Endothelial cell of umbilical vein (primary cell): ENCODE results near the gene IGFBP6. TPM values are rescaled to one million over a fixed set of nuclear protein-coding genes. Genes with fewer than 3 reads are reported as not detected.

Experiments
- BruUV-seq: library from RNA; stranded (reverse); fragments of 400-500 nt; replicated peaks from 2 replicates; lab custom pipeline; 2021; lab: Mats Ljungman, UMichigan
- CTCF ChIA-PET: fragments of 300-600, 350-600 bp; sonication (Branson Sonifier 250); formaldehyde crosslinking; loops from one replicate; lab custom pipeline; 2021; ENCODE audit warnings: antibody characterized with exemption, inconsistent platforms; lab: Charles Lee
- POLR2A ChIA-PET: fragments of 300-600, 350-600 bp; sonication (Branson Sonifier 250); formaldehyde crosslinking; loops from one replicate; lab custom pipeline; 2021; ENCODE audit warnings: antibody characterized with exemption, inconsistent platforms; lab: Charles Lee
- DNase-seq: peaks from one replicate; pipeline ENCODE4 v3.0.0-alpha.2; 2011; ENCODE audit warnings: low read depth, low spot score
- FAIRE-seq: peaks from 2 replicates; lab custom pipeline; 2011; peaks lifted over from hg19 to GRCh38; lab: Jason Lieb, UNC
- H2AFZ ChIP-seq: 2 replicates; pipeline ENCODE4 v1.6.0; 2012; ENCODE audit warnings: low read depth, low read length, control low read depth, inconsistent platforms
- H3K27ac ChIP-seq: 2 replicates; pipeline ENCODE4 v1.5.1; 2011; ENCODE audit warnings: low read depth, mild to moderate bottlenecking, control low read depth, low read length, moderate library complexity; ENCODE audit not compliant: insufficient read depth
- H3K27me3 ChIP-seq, 2 experiments: 2 replicates each; pipeline versions ENCODE4 v1.6.0 to v1.6.1; 2011; ENCODE audit warnings: low read length in 2 of 2, mixed read lengths in 1 of 2; ENCODE audit not compliant: control insufficient read depth in 2 of 2, insufficient read depth in 2 of 2
- H3K36me3 ChIP-seq, 2 experiments: 2 replicates in 1 of 2; 3 replicates in 1 of 2; pipeline ENCODE4 v1.5.1; 2011; ENCODE audit warnings: low read length in 2 of 2, mild to moderate bottlenecking in 1 of 2, moderate library complexity in 1 of 2; ENCODE audit not compliant: control insufficient read depth in 2 of 2, insufficient read depth in 2 of 2; ENCODE audit errors: extremely low read depth in 1 of 2
- H3K4me1 ChIP-seq: 3 replicates; pipeline ENCODE4 v1.5.1; 2011; ENCODE audit warnings: mild to moderate bottlenecking, low read length; ENCODE audit not compliant: control insufficient read depth, insufficient read depth; ENCODE audit errors: extremely low read depth
- H3K4me2 ChIP-seq: 2 replicates; pipeline ENCODE4 v1.6.1; 2011; ENCODE audit warnings: low read length, control low read depth, mixed read lengths; ENCODE audit not compliant: insufficient read depth
- H3K4me3 ChIP-seq, 3 experiments: fragments of 200-600 bp in 1 of 3; sonication (generic), shearing (Covaris generic) in 1 of 3; replicated peaks in 1 of 3; 2 replicates each; pipeline ENCODE4 v1.5.1; 2011 to 2016; ENCODE audit warnings: control low read depth in 3 of 3, low read length in 3 of 3, mild to moderate bottlenecking in 2 of 3, inconsistent platforms in 1 of 3, low read depth in 1 of 3, moderate library complexity in 1 of 3; ENCODE audit not compliant: insufficient read depth in 1 of 3
- H3K79me2 ChIP-seq: 2 replicates; pipeline ENCODE4 v1.6.0; 2012; ENCODE audit warnings: low read length, inconsistent platforms; ENCODE audit not compliant: control insufficient read depth, insufficient read depth
- H3K9ac ChIP-seq: replicated peaks from 2 replicates; pipeline ENCODE3; 2011; ENCODE audit warnings: low read length, control low read depth; ENCODE audit not compliant: insufficient read depth; ENCODE audit errors: extremely low read depth
- H3K9me1 ChIP-seq: replicated peaks from 3 replicates; pipeline ENCODE4 v1.6.0; 2011; ENCODE audit warnings: mild to moderate bottlenecking, low read length; ENCODE audit not compliant: control insufficient read depth, insufficient read depth; ENCODE audit errors: extremely low read depth
- H3K9me3 ChIP-seq: replicated peaks from 2 replicates; pipeline ENCODE4 v1.5.1; 2012; ENCODE audit warnings: low read length, inconsistent platforms; ENCODE audit not compliant: control insufficient read depth, insufficient read depth
- H4K20me1 ChIP-seq: replicated peaks from 2 replicates; pipeline ENCODE3; 2011; ENCODE audit warnings: mild to moderate bottlenecking, low read length; ENCODE audit not compliant: control insufficient read depth, insufficient read depth; ENCODE audit errors: extremely low read depth
- FOS ChIP-seq: IDR thresholded peaks from 2 replicates; pipeline ENCODE4 v1.6.1; 2011; ENCODE audit warnings: mild to moderate bottlenecking, low read length, moderate library complexity, borderline replicate concordance; ENCODE audit not compliant: insufficient read depth
- GATA2 ChIP-seq: IDR thresholded peaks from 2 replicates; pipeline ENCODE4 v1.7.0; 2011; ENCODE audit warnings: low read depth, mild to moderate bottlenecking, moderate library complexity, mixed read lengths, low read length; ENCODE audit not compliant: insufficient read length, insufficient read depth
- JUN ChIP-seq: IDR thresholded peaks from 2 replicates; pipeline ENCODE4 v1.6.1; 2011; ENCODE audit warnings: borderline replicate concordance, low read depth; ENCODE audit not compliant: insufficient read length, insufficient read depth
- POLR2AphosphoS5 ChIP-seq: IDR thresholded peaks from 2 replicates; pipeline ENCODE4 v1.6.1; 2012; ENCODE audit warnings: low read depth, mild to moderate bottlenecking, control low read depth, low read length, moderate library complexity; ENCODE audit not compliant: insufficient read depth
- dilution Hi-C: fragments of 300-500 bp; cut with MboI; formaldehyde crosslinking; loops from one replicate; pipeline ENCODE4 v1.15.0; 2019; ENCODE audit warnings: low sequenced_read_pairs; ENCODE audit not compliant: extremely low pct_ligation_motif_present
- intact Hi-C: fragments of 100-400 bp; cut with micrococcal nuclease; formaldehyde crosslinking; loops from one replicate; pipeline ENCODE4 v1.10.0; 2022
- polyA plus RNA-seq, 4 experiments: library from polyadenylated mRNA; depleted of rRNA in 3 of 4; stranded (reverse) in 3 of 4; unstranded in 1 of 4; fragments of >200 nt; gene quantifications; 2 replicates each; pipeline versions ENCODE4 v1.2.1 to v1.2.3, GENCODE V29; 2011 to 2012; ENCODE audit warnings: missing spikeins in 1 of 4
- total RNA-seq: library from RNA; stranded (reverse); gene quantifications from 2 replicates; pipeline ENCODE4 v1.2.3, GENCODE V29; 2021

IGFBP6 gene
- total and polyA plus RNA-seq, 2 donors (not counting 3 experiments of a cell fraction or from before 2014, with no cell fraction given): 14.1 to 18.2 TPM

- ChIA-PET POLR2A (interaction anchor here (0.7 to 1.3 kb wide), 2 partner anchors 13 to 185 kb away, joined by 3 to 7 read pairs; a partner anchor contains a TSS), CTCF (interaction anchor here (1.6 to 14.2 kb wide), 10 partner anchors 11 to 254 kb away, joined by 5 to 463 read pairs (median 68); partner anchors contain the start of genes AAAS, CSAD, IGFBP6 and SOAT2)
- peaks cover 2 to 15% of the 10 kb centered on the region in 2 experiments for H3K36me3 ChIP-seq
- no peak overlapping the region for H3K4me3 ChIP-seq
- BruUV-seq: no TSS peak
- no peak overlapping the region for H3K9ac ChIP-seq
- TF ChIP-seq GATA2 (peak; percentile 62), FOS (peak; percentile 62), POLR2AphosphoS5 (peak; percentile 24), JUN (no peak)
- dilution Hi-C loops: no loop called here
- no peaks in the 10 kb centered on the region for H3K9me3 ChIP-seq
- no peaks in the 10 kb centered on the region for H4K20me1 ChIP-seq
- no peak overlapping the region for H3K27ac ChIP-seq
- H3K27me3 ChIP-seq: no peaks in the 10 kb centered on the region
- DNase-seq (peak; percentile 27), FAIRE-seq (peak; percentile 75)
- intact Hi-C loops: no loop called here
- H3K4me1 ChIP-seq: peaks cover 32% of the 10 kb centered on the region
- no peaks in the 10 kb centered on the region for H3K79me2 ChIP-seq
- H2AFZ ChIP-seq: no peak overlapping the region
- peak overlapping the region; percentile 4 for H3K4me2 ChIP-seq
- no peaks in the 10 kb centered on the region for H3K9me1 ChIP-seq
These were observed 30.1 kb upstream of the IGFBP6 start for GRCh38 chr12:53067074-53067992.
